Astrocyte of the cerebellum (primary cell): ENCODE measurements around the gene HGFAC.

Experiments
- DNase-seq: peaks from one replicate; pipeline ENCODE4 v3.0.0-alpha.2; 2011; ENCODE audit warnings: low read depth
- H3K4me3 ChIP-seq: 2 replicates; pipeline ENCODE4 v1.5.1; 2011; ENCODE audit warnings: mild to moderate bottlenecking, low read depth, low read length, moderate library complexity
- CTCF ChIP-seq: IDR thresholded peaks from 2 replicates; pipeline ENCODE4 v1.5.1; 2012; ENCODE audit warnings: low read length, low read depth, moderate library complexity, mild to moderate bottlenecking; ENCODE audit errors: missing control alignments
- in situ Hi-C: cut with HindIII; loops from 2 replicates; pipeline ENCODE4 v1.10.0; 2017; ENCODE audit warnings: low sequenced_read_pairs

Gene HGFAC

GRCh38 chr4:3464911-3465697, 23.3 kb downstream of the HGFAC start:
- in situ Hi-C loops = no loop called here
- no peak for TF ChIP-seq CTCF
- DNase-seq = no peak
- no peak overlapping the region for H3K4me3 ChIP-seq

GRCh38 chr4:3465698-3466671, 24.2 kb downstream of the HGFAC start:
- DNase-seq = no peak
- no peak overlapping the region for H3K4me3 ChIP-seq
- in situ Hi-C loops = no loop called here
- peak; percentile 24 for TF ChIP-seq CTCF

GRCh38 chr4:3466691-3467600, 25.2 kb downstream of the HGFAC start:
- no peak overlapping the region for H3K4me3 ChIP-seq
- no peak for DNase-seq
- no peak for TF ChIP-seq CTCF
- in situ Hi-C loops = no loop called here

- no peak for TF ChIP-seq CTCF
Observed at GRCh38 chr4:3467601-3468031, 25.8 kb downstream of the HGFAC start.

GRCh38 chr4:3468154-3468553, 26.4 kb downstream of the HGFAC start:
- no peak for TF ChIP-seq CTCF
- no peak overlapping the region for H3K4me3 ChIP-seq
- in situ Hi-C loops = no loop called here
- DNase-seq = no peak

More at GRCh38 chr4:3467601-3468031, 25.8 kb downstream of the HGFAC start:
- in situ Hi-C loops = no loop called here
- H3K4me3 ChIP-seq = no peak overlapping the region
- no peak for DNase-seq

GRCh38 chr4:3468804-3469203, 27.0 kb downstream of the HGFAC start:
- H3K4me3 ChIP-seq = no peak overlapping the region
- TF ChIP-seq CTCF = no peak
- in situ Hi-C loops = no loop called here
- DNase-seq = no peak
